NCI-H2227 (cell line): ENCODE measurements around the gene HLA-DMB.
A peak's percentile ranks its signal among the peaks of the same experiment; 100 is the strongest.

Experiments used
- DNase-seq: peaks from one replicate; lab custom pipeline; 2025; ENCODE audit not compliant: unreplicated experiment; lab: John Stamatoyannopoulos, UW

Gene HLA-DMB

DNA sequence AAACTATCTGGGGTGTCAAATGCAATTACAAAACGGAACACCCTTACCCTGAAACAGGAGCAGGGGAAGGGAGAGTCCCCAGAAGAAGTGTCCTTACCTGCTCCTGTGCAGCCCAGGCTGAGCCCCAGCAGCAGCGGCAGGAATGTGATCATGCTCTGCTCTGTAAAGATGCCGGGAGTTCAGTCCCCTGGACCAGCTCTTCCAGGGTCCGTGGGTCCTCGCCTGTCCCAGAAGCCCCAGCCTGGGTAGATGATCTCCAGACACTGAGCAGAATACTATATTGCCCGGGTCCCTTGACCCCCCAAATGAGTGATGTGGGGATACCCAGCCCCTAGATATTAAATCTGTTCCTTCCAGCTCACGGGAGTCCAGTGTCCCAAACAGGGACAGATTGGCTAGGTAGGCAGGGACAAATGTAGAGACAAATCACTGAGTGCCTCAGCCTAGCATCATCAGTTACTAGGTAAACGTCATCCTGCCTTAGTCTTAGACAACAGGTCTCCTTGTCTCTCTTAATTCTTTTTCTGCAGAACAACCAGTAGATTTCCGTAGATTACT lies at the start of gene HLA-DMB:
Gene HLA-DMB (minus strand): TSS at position 373 of the 558 bp plus-strand sequence. CDS start 221 bp downstream, at position 152.
- peak; percentile 81 for DNase-seq

DNA sequence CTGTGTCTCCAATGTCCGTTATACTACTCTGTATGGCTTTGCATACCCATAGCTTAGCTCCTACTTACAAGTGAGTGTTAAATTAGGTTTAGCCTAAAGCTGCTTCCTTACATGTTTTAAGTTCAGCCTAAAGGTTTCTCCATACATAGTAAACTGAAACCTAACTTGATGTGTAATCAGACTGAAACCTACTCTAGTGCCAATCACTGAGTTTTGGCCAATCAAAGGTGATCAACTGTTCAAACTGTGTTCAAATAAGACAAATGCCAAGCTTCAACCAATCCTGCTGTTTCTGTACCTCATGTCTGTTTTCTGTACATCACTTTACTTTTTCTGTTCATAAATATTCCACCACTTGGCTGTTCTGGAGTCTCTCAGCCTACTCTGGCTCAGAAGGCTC lies 48.5 kb upstream of the HLA-DMB start:
- no peak for DNase-seq

DNA sequence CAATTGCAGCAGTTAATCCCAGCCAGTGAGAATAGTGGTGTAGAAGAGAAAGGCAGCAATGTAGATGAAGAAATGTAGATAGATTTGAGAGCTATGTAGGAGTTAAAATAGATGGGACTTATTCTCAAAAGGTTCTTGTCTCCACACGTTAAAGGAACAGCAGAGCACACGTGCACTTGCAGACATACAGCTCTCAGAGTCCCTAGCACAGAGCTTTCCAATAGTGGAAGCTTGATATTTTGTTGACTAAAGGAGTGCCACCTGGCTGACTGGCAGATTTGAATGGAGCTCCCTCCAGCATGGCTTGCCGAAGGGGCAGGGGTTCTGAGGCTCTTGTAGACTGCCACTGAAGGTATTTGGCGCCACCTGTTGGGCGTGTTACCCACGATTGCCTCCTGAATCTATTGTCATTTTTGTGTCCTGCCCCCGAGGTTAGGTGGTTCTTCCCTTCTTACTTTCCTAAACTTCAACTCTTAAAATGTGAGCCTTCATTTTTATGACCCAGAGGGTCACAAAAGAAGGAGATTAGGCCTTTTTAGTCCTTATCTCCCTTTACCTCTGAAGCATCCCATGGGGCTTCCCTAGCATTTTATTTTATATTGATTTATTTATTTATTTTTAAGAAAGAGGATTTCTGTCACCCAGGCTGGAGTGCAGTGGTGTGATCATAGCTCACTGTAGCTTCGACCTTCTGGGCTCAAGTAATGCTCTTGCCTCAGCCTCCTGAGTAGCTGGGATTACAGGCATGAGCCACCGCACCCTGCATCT lies 44.0 kb upstream of the HLA-DMB start:
- peak; percentile 89 for DNase-seq

DNA sequence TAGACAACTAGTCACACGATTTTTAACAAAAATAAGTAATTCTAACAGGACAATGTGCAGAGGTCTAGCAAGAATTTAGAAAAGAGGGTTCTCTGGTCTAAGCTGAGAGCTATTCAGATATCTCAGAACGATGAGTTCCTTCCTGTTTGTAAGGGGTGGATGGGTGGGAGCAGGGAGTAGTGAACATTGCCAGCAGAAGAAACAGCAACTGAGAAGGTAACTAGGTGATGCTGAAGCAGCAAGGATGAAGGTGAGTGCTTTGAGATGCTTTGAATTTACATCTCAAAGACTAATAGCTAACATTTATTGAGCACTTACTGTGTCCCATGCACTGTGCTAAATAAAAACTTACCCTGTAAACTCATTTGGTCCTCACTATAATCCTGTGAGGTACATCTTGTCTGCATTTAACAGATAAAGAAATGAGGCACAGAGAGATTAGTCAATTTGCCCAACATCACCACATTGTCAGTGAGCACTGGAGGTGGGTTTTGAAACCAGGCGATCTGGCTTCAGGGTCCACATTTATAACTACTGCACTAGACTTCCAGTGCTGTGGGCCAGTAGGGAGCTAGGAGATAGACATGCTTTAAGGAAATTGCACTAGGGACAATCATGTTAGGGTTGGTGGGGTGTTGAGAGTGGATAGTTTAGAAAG lies 43.3 kb upstream of the HLA-DMB start:
- no peak for DNase-seq

DNA sequence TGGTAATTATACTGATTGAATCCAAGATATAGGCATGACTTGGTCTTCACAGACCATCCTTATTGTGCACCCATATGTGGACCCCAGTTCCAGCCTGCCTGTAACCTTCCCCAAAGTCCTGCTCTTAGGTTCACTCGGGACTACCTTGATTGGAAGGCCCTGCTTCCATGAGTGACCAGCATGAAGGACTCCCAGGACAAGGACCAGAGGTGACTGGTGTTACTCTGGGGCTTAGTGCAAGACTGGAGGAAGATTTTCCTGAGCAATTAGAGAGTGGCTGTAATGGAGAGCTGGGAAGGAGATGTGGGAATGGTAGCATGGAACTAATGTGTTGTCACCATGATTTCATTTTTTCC lies 42.6 kb upstream of the HLA-DMB start:
- no peak for DNase-seq

DNA sequence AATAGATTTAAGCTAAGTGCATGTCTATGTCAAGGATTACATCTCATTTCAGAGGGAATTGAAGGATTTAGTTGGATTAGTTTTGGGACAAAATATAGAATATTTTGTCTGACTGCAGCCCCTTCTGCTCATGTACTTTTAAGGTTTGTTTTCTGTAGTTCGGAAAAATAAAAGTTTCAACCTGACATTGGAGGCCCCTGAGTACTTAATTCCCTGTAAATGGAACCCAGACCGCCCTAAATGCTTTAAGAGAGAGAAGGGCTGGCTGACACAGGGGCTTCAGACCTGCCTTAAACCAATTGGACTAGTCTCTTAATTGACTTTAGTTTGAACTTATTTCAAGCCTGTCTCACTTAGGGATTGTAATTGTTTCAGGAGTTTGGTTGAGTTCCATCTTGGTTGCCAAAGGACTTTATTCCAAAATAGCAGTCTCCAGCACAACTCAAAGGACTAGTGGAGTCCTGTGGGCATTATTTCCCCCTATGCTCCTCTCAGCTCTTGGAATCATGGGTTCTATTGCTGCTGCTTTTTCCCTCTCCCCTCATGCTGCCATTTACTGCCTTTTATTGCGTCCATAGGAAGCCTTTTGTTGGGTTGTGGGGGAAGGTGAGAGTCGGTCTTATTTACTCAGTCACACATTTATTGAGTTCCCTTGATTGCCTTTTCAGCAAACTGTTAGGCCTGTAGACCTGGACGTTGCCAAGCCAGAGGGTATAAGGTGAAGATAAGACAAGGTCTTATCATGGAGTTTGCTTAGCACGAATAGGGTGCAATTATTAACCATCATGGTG lies 42.1 kb upstream of the HLA-DMB start:
- DNase-seq: no peak

DNA sequence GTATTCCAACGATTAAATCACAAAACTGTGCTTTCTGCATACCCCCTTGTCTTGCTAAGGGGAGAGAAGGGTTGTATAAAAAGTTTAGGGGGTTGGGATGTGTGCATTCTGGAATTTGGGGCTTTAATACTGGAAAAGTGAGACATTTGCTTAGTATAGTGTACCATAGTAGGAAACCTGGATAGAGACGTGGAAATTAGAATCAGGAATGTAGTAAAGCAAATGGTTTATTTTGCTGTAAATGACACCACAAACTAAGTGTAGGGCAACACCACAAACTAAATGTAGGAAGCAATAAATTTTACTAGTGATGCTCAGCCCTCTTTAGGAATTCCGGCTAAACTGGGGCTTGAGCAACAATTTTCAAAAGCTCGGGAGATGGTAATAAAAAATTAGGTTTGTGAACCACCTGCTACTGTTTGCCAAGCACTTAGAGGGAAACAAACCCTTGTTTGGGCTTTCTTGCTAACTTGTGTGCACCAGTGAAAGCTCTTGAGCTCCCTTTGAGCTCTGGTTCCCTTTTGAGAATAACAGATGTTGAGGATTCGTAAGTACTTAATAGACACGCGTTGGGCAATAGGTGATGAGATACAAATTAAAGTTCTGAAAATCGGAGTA lies 41.4 kb upstream of the HLA-DMB start:
- DNase-seq: no peak

DNA sequence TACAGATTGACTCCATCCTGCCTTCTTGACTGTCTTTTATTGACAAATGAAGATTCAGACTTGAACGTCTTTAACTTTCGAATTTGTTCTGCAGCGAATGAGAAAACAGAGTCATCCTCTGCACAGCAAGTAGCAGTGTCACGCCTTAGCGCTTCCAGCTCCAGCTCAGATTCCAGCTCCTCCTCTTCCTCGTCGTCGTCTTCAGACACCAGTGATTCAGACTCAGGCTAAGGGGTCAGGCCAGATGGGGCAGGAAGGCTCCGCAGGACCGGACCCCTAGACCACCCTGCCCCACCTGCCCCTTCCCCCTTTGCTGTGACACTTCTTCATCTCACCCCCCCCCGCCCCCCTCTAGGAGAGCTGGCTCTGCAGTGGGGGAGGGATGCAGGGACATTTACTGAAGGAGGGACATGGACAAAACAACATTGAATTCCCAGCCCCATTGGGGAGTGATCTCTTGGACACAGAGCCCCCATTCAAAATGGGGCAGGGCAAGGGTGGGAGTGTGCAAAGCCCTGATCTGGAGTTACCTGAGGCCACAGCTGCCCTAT lies 39.7 kb upstream of the HLA-DMB start:
- DNase-seq: no peak

DNA sequence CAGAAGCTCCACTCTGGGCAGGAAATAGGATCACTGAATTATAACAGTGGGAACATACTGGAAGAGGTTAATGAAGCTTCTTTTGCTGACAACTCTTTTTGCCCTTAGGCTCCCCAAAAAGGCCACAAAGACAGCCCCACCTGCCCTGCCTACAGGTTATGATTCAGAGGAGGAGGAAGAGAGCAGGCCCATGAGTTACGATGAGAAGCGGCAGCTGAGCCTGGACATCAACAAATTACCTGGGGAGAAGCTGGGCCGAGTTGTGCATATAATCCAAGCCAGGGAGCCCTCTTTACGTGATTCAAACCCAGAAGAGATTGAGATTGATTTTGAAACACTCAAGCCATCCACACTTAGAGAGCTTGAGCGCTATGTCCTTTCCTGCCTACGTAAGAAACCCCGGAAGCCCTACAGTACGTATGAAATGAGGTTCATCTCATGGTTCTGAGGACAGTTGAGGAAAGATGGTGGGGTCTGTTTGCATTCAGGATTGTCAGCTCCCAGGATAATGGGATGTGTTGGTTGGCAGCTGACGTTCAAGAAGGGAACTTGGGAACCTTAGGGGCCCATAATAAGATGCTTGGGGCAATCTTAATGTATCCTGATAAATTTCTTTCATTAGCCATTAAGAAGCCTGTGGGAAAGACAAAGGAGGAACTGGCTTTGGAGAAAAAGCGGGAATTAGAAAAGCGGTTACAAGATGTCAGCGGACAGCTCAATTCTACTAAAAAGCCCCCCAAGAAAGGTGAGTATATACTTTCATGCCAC lies 39.1 kb upstream of the HLA-DMB start:
- no peak for DNase-seq

DNA sequence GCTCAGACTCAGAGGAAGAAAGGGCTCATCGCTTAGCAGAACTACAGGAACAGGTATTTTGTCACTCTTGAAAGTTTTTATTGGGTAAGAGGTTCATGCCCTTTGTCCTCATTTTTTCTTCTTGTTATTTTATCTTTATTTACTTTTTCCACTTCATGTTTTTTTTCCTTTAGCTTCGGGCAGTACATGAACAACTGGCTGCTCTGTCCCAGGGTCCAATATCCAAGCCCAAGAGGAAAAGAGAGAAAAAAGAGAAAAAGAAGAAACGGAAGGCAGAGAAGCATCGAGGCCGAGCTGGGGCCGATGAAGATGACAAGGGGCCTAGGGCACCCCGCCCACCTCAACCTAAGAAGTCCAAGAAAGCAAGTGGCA lies 37.1 kb upstream of the HLA-DMB start:
- no peak for DNase-seq

DNA sequence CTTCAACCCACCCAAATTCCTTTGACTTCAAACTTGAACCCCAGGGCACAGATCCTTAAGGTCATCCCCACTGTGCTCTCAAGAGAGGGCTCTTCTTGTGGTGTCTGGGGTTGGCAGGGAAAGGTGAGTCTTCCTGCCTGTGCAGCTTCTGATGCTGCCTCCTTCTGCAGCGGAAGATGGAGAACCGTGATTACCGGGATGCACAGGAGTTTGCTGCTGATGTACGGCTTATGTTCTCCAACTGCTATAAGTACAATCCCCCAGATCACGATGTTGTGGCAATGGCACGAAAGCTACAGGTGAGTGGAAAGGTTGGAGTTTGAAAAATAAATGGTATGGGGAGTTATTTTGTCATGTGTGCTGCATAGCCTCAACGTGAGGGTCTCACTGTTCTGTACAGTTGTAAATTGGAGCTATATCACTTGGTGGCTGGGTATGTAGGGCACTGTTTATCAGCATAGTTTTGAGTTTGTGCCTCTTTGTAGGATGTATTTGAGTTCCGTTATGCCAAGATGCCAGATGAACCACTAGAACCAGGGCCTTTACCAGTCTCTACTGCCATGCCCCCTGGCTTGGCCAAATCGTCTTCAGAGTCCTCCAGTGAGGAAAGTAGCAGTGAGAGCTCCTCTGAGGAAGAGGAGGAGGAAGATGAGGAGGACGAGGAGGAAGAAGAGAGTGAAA lies 36.6 kb upstream of the HLA-DMB start:
- no peak for DNase-seq

DNA sequence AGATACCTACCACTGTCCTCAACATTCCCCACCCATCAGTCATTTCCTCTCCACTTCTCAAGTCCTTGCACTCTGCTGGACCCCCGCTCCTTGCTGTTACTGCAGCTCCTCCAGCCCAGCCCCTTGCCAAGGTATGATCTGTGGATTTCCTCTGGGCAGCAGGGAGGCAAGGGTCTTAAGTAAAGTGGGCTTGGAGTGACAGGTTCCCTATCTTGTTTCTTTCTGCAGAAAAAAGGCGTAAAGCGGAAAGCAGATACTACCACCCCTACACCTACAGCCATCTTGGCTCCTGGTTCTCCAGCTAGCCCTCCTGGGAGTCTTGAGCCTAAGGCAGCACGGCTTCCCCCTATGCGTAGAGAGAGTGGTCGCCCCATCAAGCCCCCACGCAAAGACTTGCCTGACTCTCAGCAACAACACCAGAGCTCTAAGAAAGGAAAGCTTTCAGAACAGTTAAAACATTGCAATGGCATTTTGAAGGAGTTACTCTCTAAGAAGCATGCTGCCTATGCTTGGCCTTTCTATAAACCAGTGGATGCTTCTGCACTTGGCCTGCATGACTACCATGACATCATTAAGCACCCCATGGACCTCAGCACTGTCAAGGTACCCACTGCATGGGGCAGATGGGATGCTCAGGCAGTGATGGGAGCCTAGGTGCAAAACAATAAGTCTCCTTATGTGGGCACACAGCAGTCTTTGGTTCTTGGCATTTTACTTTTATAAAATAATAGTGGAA lies 35.7 kb upstream of the HLA-DMB start:
- no peak for DNase-seq

DNA sequence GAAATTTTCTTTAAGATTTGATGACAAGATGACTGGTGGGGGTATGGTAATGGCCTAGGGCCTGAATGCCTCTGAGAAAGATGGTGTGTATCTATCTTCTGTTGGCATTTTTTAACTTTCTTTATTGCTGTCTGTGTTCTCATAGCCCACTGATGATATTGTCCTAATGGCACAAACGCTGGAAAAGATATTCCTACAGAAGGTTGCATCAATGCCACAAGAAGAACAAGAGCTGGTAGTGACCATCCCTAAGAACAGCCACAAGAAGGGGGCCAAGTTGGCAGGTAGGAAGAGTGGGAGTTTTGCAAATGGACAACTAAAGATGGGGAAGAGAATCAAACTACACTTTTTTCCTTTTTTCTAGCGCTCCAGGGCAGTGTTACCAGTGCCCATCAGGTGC lies 35.1 kb upstream of the HLA-DMB start:
- no peak for DNase-seq

DNA sequence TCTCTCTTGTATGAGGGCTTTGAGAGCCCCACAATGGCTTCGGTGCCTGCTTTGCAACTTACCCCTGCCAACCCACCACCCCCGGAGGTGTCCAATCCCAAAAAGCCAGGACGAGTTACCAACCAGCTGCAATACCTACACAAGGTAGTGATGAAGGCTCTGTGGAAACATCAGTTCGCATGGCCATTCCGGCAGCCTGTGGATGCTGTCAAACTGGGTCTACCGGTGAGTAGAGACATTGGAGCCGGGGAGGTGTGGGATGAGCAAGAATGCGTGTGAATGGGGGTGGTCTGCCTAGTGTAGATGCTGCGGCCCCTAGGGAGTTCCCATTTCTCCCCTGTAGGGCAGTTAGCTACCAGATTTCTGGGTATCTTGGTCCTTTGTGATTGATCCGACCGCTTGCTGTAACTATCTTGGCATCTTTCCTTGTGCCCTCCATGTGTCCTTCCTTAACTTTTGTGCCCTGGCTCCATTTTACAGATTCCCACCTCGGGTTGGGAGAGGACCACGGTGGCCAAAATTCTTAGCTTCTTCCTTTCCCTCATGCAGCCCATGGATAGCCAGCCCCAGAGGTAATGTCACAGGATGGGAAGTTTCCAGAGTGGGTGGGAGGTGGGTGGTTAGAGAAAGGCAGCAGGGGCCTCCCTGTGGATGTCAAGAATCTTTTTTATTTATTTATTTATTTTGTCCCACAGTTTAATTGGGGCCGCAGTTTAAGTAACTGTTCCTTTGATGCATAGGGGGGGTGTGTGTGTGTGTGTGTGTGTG lies 33.9 kb upstream of the HLA-DMB start:
- no peak for DNase-seq

DNA sequence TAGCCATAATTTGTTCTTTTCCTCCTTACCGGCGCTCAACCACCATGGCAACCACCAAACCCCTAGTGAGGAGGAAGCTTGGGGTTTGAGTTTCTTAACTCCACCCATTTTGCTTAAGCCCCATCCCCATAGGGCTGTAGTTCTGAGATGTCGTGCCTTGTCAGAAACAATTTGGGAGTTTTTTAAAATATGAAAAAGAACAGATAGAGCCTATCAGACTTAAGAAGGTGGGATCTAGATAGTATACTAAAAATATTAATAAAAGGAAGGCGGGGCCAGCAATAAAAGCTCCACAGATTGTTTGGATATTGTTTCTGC lies 33.1 kb upstream of the HLA-DMB start:
- peak; percentile 30 for DNase-seq

DNA sequence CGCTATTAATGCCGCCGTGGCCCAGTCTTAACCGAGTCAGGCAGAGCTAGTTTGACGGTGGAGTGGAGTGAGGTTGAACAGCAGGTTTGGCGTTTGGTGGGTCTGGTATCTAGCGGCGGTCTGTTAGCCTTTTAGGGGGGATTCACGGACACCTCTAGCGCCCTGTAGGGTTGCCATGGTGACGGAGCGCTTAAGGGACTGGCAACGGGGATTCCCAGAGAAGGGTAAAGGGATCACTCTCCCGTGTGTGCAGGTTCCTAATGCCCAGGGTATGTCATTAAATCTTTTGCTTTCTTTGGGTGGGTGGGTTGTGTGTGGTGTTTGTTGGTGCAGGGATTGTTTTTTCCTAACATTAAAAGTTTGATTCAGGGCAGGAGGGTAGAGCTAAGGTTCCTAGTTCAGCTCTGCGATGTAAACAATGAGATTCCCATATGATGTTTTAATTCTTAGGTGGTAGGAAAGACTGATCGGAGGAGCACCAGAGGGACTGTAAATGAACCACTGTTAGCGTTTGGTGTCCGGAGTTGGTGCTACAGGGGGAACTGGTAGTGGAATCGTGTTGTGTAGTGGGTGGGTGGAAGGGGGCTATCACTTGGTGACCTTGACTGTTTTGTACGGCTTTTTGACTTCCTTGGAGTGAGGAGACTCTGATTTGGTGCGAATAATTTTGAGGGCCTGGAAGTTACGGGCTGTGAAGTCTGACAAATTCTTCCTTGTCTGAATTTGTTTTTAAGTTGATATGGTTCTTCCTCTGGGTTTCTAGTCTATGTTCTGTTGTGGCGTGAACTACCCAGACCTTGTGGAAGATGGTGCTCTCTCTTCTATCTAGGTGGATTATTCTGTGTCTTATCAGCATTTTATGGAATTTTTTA lies 32.6 kb upstream of the HLA-DMB start:
- DNase-seq: peak; percentile 77

DNA sequence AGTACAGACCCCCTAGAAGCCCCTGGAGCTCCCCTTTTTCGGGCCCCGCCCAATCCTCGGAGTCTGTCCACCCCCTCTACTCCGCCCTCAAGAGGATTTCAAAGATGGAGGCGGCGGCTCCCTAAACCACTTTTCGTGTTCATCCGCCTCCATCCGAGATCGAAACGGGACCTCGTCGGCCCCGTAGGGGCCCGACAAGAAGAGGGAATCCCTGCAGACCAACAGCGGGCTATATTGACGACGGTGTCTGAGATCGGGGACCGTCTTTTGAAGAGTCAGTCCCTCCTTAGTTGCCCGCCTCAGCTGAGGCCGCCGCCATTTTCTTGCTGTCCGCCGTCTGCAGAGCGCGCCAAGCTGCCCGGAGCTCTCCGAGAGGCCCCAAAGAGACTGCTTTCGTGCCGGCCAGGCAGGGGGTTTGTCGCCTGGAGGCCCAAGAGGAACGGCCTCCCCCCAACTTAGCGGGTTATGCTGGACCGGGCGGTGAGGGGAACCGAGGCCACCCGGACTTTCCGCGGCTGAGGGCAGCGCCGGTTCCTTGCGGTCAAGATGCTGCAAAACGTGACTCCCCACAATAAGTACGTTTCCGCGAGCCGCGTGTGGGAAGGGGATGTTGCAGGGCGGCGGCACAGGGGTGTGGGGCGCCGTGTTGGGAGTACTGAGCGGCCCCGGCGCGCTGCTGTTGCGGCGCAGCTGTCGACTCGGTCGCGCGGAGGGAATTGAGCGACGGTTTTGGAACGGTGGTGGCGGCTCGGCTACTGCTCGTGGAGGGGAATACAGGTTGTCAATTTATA lies 31.7 kb upstream of the HLA-DMB start:
- DNase-seq: peak; percentile 56
